TTC549 (cell line): ENCODE data around the gene KPNB1.

Experiments used
- FAIRE-seq: peaks from 2 replicates; lab custom pipeline; 2012; peaks lifted over from hg19 to GRCh38; lab: Jason Lieb, UNC

KPNB1 gene

GRCh38 chr17:47711366-47712099, 61.8 kb downstream of the KPNB1 start:
- no peak for FAIRE-seq

- no peak for FAIRE-seq
Measured at GRCh38 chr17:47712330-47713023, 62.8 kb downstream of the KPNB1 start.

- no peak for FAIRE-seq
Measured at GRCh38 chr17:47713980-47714700, 64.4 kb downstream of the KPNB1 start.

GRCh38 chr17:47714773-47715396, 65.2 kb downstream of the KPNB1 start:
- FAIRE-seq: no peak

- no peak for FAIRE-seq
Measured at GRCh38 chr17:47715669-47716325, 66.1 kb downstream of the KPNB1 start.

- FAIRE-seq: no peak
Measured at GRCh38 chr17:47716375-47716774, 66.7 kb downstream of the KPNB1 start.

GRCh38 chr17:47717261-47717697, 67.6 kb downstream of the KPNB1 start:
- FAIRE-seq: no peak

- FAIRE-seq: no peak
Measured at GRCh38 chr17:47717979-47718621, 68.4 kb downstream of the KPNB1 start.

- no peak for FAIRE-seq
Measured at GRCh38 chr17:47718634-47719405, 69.1 kb downstream of the KPNB1 start.

GRCh38 chr17:47719411-47720152, 69.9 kb downstream of the KPNB1 start:
- FAIRE-seq: no peak

- no peak for FAIRE-seq
Measured at GRCh38 chr17:47720196-47720595, 70.5 kb downstream of the KPNB1 start.

- FAIRE-seq: no peak
Measured at GRCh38 chr17:47720754-47721533, 71.2 kb downstream of the KPNB1 start.

GRCh38 chr17:47721725-47722124, 72.0 kb downstream of the KPNB1 start:
- FAIRE-seq: no peak

GRCh38 chr17:47724705-47725104, 75.0 kb downstream of the KPNB1 start:
- FAIRE-seq: no peak

GRCh38 chr17:47725446-47726111, 75.9 kb downstream of the KPNB1 start:
- no peak for FAIRE-seq

- FAIRE-seq: no peak
Measured at GRCh38 chr17:47726796-47727703, 77.3 kb downstream of the KPNB1 start.

GRCh38 chr17:47727704-47728036, 78.0 kb downstream of the KPNB1 start:
- no peak for FAIRE-seq
